Spleen (tissue), 7 donors: Measurements from ENCODE around the gene THAP7.

Experiments
- POLR2A ChIP-seq, 3 donors: fragments of 450-650 bp; IDR thresholded peaks; one replicate each; pipeline ENCODE4 v1.5.1; 2017; ENCODE audit warnings: antibody characterized with exemption in 3 of 3, mild to moderate bottlenecking in 1 of 3
- TF ChIP-seq, protein P1 (sequence below), 11 experiments: fragments of 200-600 bp in 7 of 11; fragments of 450-650 bp in 4 of 11; sonication (generic) in 4 of 11; IDR thresholded peaks in 8 of 11; conservative IDR thresholded peaks in 3 of 11; 1 replicate in 7 of 11; 2 replicates in 4 of 11; pipeline versions ENCODE4 v1.4.0 to v1.8.0; 2016 to 2021; ENCODE audit warnings: antibody characterized with exemption in 11 of 11, inconsistent platforms in 4 of 11, mild to moderate bottlenecking in 1 of 11
- donor health status: DM: no; HTN: no; CAD: no; lungs with moderate emphysema.
- donor health status: DM: no; HTN: no; CAD: no.
- donor health status: DM: no; HTN: no; CAD: no.

DNA sequence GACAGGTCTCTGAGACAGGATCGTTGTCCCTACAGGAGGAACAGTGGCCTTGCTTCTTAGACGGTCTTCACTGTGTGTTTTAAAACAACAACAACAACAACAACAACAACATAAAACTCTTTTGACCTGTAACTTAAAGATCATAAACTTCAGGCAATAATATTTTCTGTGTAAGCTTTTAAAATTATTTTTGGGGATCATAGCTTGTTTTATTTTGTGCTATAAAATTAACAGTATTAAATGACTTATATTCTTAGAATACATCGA is 48.6 kb downstream of the THAP7 start:
- TF ChIP-seq, protein P1, sequence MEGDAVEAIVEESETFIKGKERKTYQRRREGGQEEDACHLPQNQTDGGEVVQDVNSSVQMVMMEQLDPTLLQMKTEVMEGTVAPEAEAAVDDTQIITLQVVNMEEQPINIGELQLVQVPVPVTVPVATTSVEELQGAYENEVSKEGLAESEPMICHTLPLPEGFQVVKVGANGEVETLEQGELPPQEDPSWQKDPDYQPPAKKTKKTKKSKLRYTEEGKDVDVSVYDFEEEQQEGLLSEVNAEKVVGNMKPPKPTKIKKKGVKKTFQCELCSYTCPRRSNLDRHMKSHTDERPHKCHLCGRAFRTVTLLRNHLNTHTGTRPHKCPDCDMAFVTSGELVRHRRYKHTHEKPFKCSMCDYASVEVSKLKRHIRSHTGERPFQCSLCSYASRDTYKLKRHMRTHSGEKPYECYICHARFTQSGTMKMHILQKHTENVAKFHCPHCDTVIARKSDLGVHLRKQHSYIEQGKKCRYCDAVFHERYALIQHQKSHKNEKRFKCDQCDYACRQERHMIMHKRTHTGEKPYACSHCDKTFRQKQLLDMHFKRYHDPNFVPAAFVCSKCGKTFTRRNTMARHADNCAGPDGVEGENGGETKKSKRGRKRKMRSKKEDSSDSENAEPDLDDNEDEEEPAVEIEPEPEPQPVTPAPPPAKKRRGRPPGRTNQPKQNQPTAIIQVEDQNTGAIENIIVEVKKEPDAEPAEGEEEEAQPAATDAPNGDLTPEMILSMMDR (IDR thresholded peaks at IDR 0.05 in 8 of 11, conservative IDR thresholded peaks at IDR 0.05 in 3 of 11) = no peak
- TF ChIP-seq POLR2A (IDR thresholded peaks at IDR 0.05) = no peak
